OCI-LY1 (cell line): ENCODE measurements around the gene TTC9C.
A peak's percentile ranks its signal among the peaks of the same experiment; 100 is the strongest.
"Not testable (repeated sequence)": the region's sequence is repeated elsewhere in the genome, so short reads cannot be mapped to it uniquely, and the experiment has no call there.

ENCODE experiments used
- H2AFZ ChIP-seq: fragments of 200-600 bp; sonication (generic), shearing (Covaris generic); 2 replicates; pipeline ENCODE4 v1.6.0; 2014; ENCODE audit warnings: antibody characterized with exemption, mild to moderate bottlenecking, low read length
- H3F3A ChIP-seq: fragments of 200-600 bp; sonication (generic), shearing (Covaris generic); 2 replicates; pipeline ENCODE4 v1.6.0; 2014; ENCODE audit warnings: mild to moderate bottlenecking, antibody characterized with exemption, low read length, moderate library complexity; ENCODE audit not compliant: insufficient read depth
- H3K27ac ChIP-seq: fragments of 200-600 bp; sonication (generic); 2 replicates; pipeline ENCODE4 v1.5.1; 2014; ENCODE audit warnings: low read length, mixed run types, mild to moderate bottlenecking, low read depth; ENCODE audit not compliant: poor library complexity, severe bottlenecking
- H3K27me3 ChIP-seq: fragments of 200-600 bp; sonication (generic); 2 replicates; pipeline ENCODE4 v1.6.0; 2014; ENCODE audit warnings: antibody characterized with exemption, mild to moderate bottlenecking, low read length, moderate library complexity; ENCODE audit not compliant: insufficient read depth
- H3K36me3 ChIP-seq: fragments of 200-600 bp; sonication (generic); 2 replicates; pipeline ENCODE4 v1.6.1; 2014; ENCODE audit warnings: mild to moderate bottlenecking, antibody characterized with exemption, low read length, moderate library complexity, mixed read lengths; ENCODE audit not compliant: insufficient read depth
- H3K4me1 ChIP-seq: fragments of 200-600 bp; sonication (generic); 2 replicates; pipeline ENCODE4 v1.5.1; 2014; ENCODE audit warnings: mild to moderate bottlenecking, low read length, moderate library complexity; ENCODE audit not compliant: insufficient read depth, severe bottlenecking
- H3K4me2 ChIP-seq: fragments of 200-600 bp; sonication (generic), shearing (Covaris generic); 2 replicates; pipeline ENCODE4 v1.6.1; 2014; ENCODE audit warnings: low read length
- H3K4me3 ChIP-seq: fragments of 200-600 bp; sonication (generic); 2 replicates; pipeline ENCODE4 v1.5.1; 2014; ENCODE audit warnings: low read length, low read depth, mild to moderate bottlenecking, mixed read lengths; ENCODE audit not compliant: poor library complexity, severe bottlenecking
- H3K79me2 ChIP-seq: fragments of 200-600 bp; shearing (Covaris generic); 2 replicates; pipeline ENCODE4 v1.6.1; 2016; ENCODE audit warnings: mixed run types, low read length, mixed read lengths; ENCODE audit not compliant: insufficient read depth
- H3K9ac ChIP-seq: fragments of 200-600 bp; sonication (generic), shearing (Covaris generic); 2 replicates; pipeline ENCODE4 v1.6.1; 2014; ENCODE audit warnings: mild to moderate bottlenecking, low read length, mixed read lengths
- H3K9me2 ChIP-seq: fragments of 200-600 bp; sonication (generic), shearing (Covaris generic); 2 replicates; pipeline ENCODE4 v1.6.1; 2014; ENCODE audit warnings: low read depth, mild to moderate bottlenecking, low read length, mixed read lengths
- H3K9me3 ChIP-seq: fragments of 200-600 bp; shearing (Covaris generic); 2 replicates; pipeline ENCODE4 v1.6.1; 2014; ENCODE audit warnings: low read length, mixed read lengths
- H4K20me1 ChIP-seq: fragments of 200-600 bp; sonication (generic), shearing (Covaris generic); 2 replicates; pipeline ENCODE4 v1.6.0; 2016; ENCODE audit warnings: mild to moderate bottlenecking, low read length; ENCODE audit not compliant: insufficient read depth
- CTCF ChIP-seq: fragments of 200-600 bp; sonication (generic), shearing (Covaris generic); IDR thresholded peaks from 2 replicates; pipeline ENCODE4 v1.5.1; 2017; ENCODE audit warnings: mild to moderate bottlenecking, antibody characterized with exemption, low read length, moderate library complexity, mixed read lengths
- EZH2 ChIP-seq: fragments of 200-600 bp; sonication (generic), shearing (Covaris generic); IDR thresholded peaks from 2 replicates; pipeline ENCODE4 v1.8.0; 2017; ENCODE audit warnings: borderline replicate concordance, mixed run types, mild to moderate bottlenecking, antibody characterized with exemption, low read length, moderate library complexity, mixed read lengths

Gene TTC9C

DNA sequence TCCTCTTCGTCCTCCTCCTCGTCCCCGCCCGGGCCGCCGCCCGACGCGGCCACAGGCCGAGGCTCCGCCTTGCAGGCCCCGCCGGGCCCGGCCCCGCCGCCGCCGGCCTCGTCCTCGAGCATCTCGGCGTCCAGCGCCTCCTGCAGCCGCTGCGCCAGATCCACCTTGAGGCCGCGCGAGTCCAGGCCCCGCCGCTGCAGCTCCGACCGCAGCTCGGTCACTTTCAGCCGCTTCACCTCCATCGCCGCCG lies 1.4 kb upstream of the TTC9C start:
- peak overlapping the region; percentile 75 for H3K4me2 ChIP-seq
- H2AFZ ChIP-seq: no peak overlapping the region
- H3K9me2 ChIP-seq: no peaks in the 10 kb centered on the region
- no peaks in the 10 kb centered on the region for H3F3A ChIP-seq
- peaks cover 54% of the 10 kb centered on the region for H3K36me3 ChIP-seq
- H3K9me3 ChIP-seq: no peaks in the 10 kb centered on the region
- no peaks in the 10 kb centered on the region for H3K27me3 ChIP-seq
- H4K20me1 ChIP-seq: no peaks in the 10 kb centered on the region; the same call in 1 of the 2 replicates
- peaks cover 51% of the 10 kb centered on the region for H3K79me2 ChIP-seq
- TF ChIP-seq CTCF: no peak
- TF ChIP-seq EZH2: no peak
- H3K27ac ChIP-seq: peak overlapping the region; percentile 95
- H3K9ac ChIP-seq: peak overlapping the region; percentile 82
- H3K4me1 ChIP-seq: peaks cover 26% of the 10 kb centered on the region
- peak overlapping the region; percentile 99 for H3K4me3 ChIP-seq

GRCh38 chr11:62727165-62727871 lies 968 bp upstream of the TTC9C start, which contains the start of gene HNRNPUL2:
HNRNPUL2 (minus strand) TSS chr11:62727457; CDS start chr11:62727156, 301 bp downstream.
- Histone ChIP-seq H3K9me3 (no peaks in the 10 kb centered on the region), H3K4me3 (peak within 1 kb of the TSS; percentile 99), H3K4me2 (peak within 1 kb of the TSS; percentile 75), H3K79me2 (peaks cover 51% of the 10 kb centered on the region), H3F3A (no peaks in the 10 kb centered on the region), H3K27ac (peak within 1 kb of the TSS; percentile 95), H3K9ac (peak within 1 kb of the TSS; percentile 82), H4K20me1 (no peaks in the 10 kb centered on the region; the same call in 1 of the 2 replicates), H3K27me3 (no peaks in the 10 kb centered on the region), H3K4me1 (peaks cover 26% of the 10 kb centered on the region), H3K36me3 (peaks cover 50% of the 10 kb centered on the region), H2AFZ (no peak within 1 kb of the TSS), H3K9me2 (no peaks in the 10 kb centered on the region)
- no peak for TF ChIP-seq CTCF

DNA sequence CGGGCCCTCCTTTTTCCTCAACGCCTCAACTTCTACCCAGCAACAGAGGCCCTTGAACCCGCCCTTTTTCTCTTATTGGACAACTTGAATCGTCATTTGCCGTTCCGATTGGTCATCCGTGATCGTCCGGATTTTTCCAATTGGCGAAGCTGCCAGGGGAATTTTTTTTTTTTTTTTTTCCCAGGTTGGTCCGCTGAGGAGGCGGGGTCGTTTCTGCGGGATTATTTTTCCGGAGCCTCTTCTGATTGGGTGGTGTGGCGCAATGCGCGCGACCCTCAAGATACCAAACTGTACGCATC lies 465 bp upstream of the TTC9C start:
- Histone ChIP-seq H3K4me2 (peak overlapping the region; percentile 75), H3K9ac (peak overlapping the region; percentile 82), H3K4me1 (peaks cover 26% of the 10 kb centered on the region), H3K27ac (peak overlapping the region; percentile 95), H2AFZ (no peak overlapping the region), H3K4me3 (peak overlapping the region; percentile 99), H3K9me3 (no peaks in the 10 kb centered on the region), H4K20me1 (no peaks in the 10 kb centered on the region; the same call in 1 of the 2 replicates), H3K9me2 (no peaks in the 10 kb centered on the region), H3K79me2 (peaks cover 51% of the 10 kb centered on the region), H3F3A (no peaks in the 10 kb centered on the region), H3K27me3 (no peaks in the 10 kb centered on the region), H3K36me3 (peaks cover 45% of the 10 kb centered on the region)
- TF ChIP-seq EZH2 (no peak), CTCF (no peak)

- not testable (repeated sequence) for H4K20me1 ChIP-seq, H2AFZ ChIP-seq, H3K9me2 ChIP-seq, H3K27ac ChIP-seq, H3K9me3 ChIP-seq, H3K27me3 ChIP-seq, H3F3A ChIP-seq
- Histone ChIP-seq H3K36me3 (peaks cover 36% of the 10 kb centered on the region), H3K79me2 (peaks cover 33% of the 10 kb centered on the region), H3K9ac (peak overlapping the region; percentile 82; the same call in 1 of the 2 replicates), H3K4me3 (peak overlapping the region; percentile 99), H3K4me1 (peaks cover 13% of the 10 kb centered on the region), H3K4me2 (peak overlapping the region; percentile 59)
Measured at GRCh38 chr11:62730076-62730475, 1.8 kb downstream of the TTC9C start.
